Smooth muscle cell (in vitro differentiated cells): ENCODE results near the gene STK32C. TPM values are rescaled to one million over a fixed set of nuclear protein-coding genes. Genes with fewer than 3 reads are reported as not detected.

ENCODE experiments used
- DNase-seq: peaks from one replicate; lab custom pipeline; 2025; ENCODE audit not compliant: unreplicated experiment; lab: John Stamatoyannopoulos, UW
- H2AFZ ChIP-seq: fragments of 200-600 bp; sonication (generic); 2 replicates; pipeline ENCODE4 v1.6.0; 2016; ENCODE audit warnings: antibody characterized with exemption, low read depth, mild to moderate bottlenecking
- H3F3A ChIP-seq: fragments of 200-600 bp; sonication (generic); 2 replicates; pipeline ENCODE4 v1.6.0; 2017; ENCODE audit warnings: antibody characterized with exemption, low read depth
- H3K27ac ChIP-seq: fragments of 200-600 bp; sonication (generic); 2 replicates; pipeline ENCODE4 v1.5.1; 2016; ENCODE audit warnings: low read depth, mild to moderate bottlenecking
- H3K27me3 ChIP-seq: fragments of 200-600 bp; sonication (generic); 2 replicates; pipeline ENCODE4 v1.6.1; 2016; ENCODE audit warnings: low read depth, mild to moderate bottlenecking
- H3K36me3 ChIP-seq: fragments of 200-600 bp; sonication (generic); 2 replicates; pipeline ENCODE4 v1.5.1; 2016; ENCODE audit warnings: low read depth
- H3K4me1 ChIP-seq: fragments of 200-600 bp; sonication (generic); 2 replicates; pipeline ENCODE4 v1.5.1; 2016; ENCODE audit warnings: low read depth
- H3K4me2 ChIP-seq: fragments of 200-600 bp; sonication (generic); 2 replicates; pipeline ENCODE4 v1.6.0; 2016; ENCODE audit warnings: mild to moderate bottlenecking
- H3K4me3 ChIP-seq: fragments of 200-600 bp; sonication (generic); 2 replicates; pipeline ENCODE4 v1.5.1; 2016; ENCODE audit warnings: mild to moderate bottlenecking
- H3K79me2 ChIP-seq: fragments of 200-600 bp; sonication (generic); 2 replicates; pipeline ENCODE4 v1.6.0; 2016; ENCODE audit warnings: low read depth, mild to moderate bottlenecking
- H3K9ac ChIP-seq: fragments of 200-600 bp; sonication (generic); 2 replicates; pipeline ENCODE4 v1.6.0; 2016; ENCODE audit warnings: low read depth
- H3K9me3 ChIP-seq: fragments of 200-600 bp; sonication (generic); replicated peaks from 2 replicates; pipeline ENCODE4 v1.5.1; 2016; ENCODE audit warnings: low read depth
- H4K20me1 ChIP-seq: fragments of 200-600 bp; sonication (generic); 2 replicates; pipeline ENCODE4 v1.6.0; 2016; ENCODE audit warnings: low read depth
- WGBS: methylation state at CpG from one replicate; pipeline ENCODE4 v1.1.7; 2016; ENCODE audit warnings: low lambda C conversion rate; 5-methylcytosine and 5-hydroxymethylcytosine counted together
- polyA plus RNA-seq: library from polyadenylated mRNA; unstranded; fragments of >200 nt; fragmentation: Nextera tagmentation; extraction: Ambion mirVana; gene quantifications from 2 replicates; pipeline ENCODE4 v1.2.1, GENCODE V29; 2016
- total RNA-seq: library from RNA; depleted of rRNA; stranded (reverse); fragments of >200 nt; gene quantifications from 2 replicates; pipeline ENCODE4 v1.2.3, GENCODE V29; 2014
- TF ChIP-seq, protein P1 (sequence below): fragments of 200-600 bp; sonication (generic); IDR thresholded peaks from 2 replicates; pipeline ENCODE4 v1.5.1; 2017; ENCODE audit warnings: borderline replicate concordance, mild to moderate bottlenecking, antibody characterized with exemption; ENCODE audit not compliant: insufficient read depth, poor library complexity, severe bottlenecking

STK32C gene
- total and polyA plus RNA-seq, 2 experiments from 2014 or later, result 2.3 to 13.2 TPM

DNA sequence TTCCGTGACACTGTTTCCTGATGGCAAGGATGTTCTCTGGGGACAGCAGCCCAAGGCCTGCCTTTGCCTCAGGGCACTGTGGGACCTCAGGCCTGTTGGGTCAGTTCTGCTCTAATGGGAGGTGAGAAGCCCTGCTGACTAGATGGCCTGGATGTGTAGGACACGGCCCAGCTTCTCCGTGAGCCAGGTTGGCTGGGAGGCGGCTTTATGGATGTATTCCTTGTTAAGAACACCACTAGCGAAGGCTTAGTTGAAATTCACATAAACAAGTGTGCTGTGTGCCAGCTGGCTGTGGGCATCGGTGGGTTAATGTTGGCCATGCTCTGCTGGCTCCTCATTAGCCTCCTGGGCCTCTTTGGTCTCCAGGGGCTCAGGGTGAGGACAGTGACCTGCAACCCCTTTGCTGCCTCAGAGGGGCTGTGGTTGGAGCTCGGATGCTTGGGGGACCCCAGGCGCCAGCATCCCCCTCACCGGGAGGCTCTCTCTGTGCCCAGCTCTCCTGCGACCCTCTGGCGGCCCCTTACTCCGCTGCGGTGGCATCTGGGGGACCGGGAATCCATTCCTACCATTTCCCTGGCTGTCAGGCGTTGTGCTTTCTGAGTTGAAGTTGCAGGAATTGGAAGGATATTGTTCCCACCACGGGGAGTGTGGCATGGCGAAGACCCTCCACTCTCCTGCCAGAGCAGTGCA lies 143.8 kb downstream of the STK32C start:
- TF ChIP-seq, protein P1, sequence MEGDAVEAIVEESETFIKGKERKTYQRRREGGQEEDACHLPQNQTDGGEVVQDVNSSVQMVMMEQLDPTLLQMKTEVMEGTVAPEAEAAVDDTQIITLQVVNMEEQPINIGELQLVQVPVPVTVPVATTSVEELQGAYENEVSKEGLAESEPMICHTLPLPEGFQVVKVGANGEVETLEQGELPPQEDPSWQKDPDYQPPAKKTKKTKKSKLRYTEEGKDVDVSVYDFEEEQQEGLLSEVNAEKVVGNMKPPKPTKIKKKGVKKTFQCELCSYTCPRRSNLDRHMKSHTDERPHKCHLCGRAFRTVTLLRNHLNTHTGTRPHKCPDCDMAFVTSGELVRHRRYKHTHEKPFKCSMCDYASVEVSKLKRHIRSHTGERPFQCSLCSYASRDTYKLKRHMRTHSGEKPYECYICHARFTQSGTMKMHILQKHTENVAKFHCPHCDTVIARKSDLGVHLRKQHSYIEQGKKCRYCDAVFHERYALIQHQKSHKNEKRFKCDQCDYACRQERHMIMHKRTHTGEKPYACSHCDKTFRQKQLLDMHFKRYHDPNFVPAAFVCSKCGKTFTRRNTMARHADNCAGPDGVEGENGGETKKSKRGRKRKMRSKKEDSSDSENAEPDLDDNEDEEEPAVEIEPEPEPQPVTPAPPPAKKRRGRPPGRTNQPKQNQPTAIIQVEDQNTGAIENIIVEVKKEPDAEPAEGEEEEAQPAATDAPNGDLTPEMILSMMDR, result no peak
- Histone ChIP-seq H3K27ac (no peak overlapping the region), H3K4me1 (no peaks in the 10 kb centered on the region), H2AFZ (no peak overlapping the region), H3K9me3 (no peaks in the 10 kb centered on the region), H3K4me3 (no peak overlapping the region), H3K27me3 (peaks cover 5% of the 10 kb centered on the region), H3K36me3 (no peaks in the 10 kb centered on the region), H3K79me2 (no peaks in the 10 kb centered on the region), H3F3A (no peaks in the 10 kb centered on the region), H4K20me1 (no peaks in the 10 kb centered on the region), H3K9ac (no peak overlapping the region), H3K4me2 (no peak overlapping the region)
- DNase-seq, result no peak
- WGBS, result 87% methylated on average over 17 of the region's 17 CpGs

DNA sequence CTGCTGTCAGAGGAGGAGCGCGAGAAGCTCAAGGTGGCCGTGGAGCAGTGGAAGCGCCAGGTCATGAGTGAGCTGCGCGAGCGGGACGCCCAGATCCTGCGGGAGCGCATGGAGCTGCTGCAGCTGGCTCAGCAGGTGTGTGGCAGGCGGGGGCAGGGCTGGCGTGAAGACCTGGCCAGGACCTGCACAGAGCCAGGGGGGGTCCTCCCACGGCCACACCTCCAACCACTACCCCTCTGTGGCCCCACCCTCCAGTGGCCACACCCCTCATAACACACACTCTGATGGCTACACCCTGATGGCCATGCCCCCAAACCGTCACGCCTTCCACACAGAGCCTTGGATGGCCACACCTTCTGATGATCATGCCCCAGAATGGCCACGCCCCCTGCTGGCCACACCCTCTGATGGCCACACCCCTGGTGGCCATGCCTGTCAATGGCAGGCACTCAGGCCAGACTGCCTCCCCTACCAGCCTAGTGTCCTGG lies 144.4 kb downstream of the STK32C start:
- 35% methylated on average over 15 of the region's 16 CpGs for WGBS
- no peak for DNase-seq
- H3K9ac ChIP-seq, result no peak overlapping the region

DNA sequence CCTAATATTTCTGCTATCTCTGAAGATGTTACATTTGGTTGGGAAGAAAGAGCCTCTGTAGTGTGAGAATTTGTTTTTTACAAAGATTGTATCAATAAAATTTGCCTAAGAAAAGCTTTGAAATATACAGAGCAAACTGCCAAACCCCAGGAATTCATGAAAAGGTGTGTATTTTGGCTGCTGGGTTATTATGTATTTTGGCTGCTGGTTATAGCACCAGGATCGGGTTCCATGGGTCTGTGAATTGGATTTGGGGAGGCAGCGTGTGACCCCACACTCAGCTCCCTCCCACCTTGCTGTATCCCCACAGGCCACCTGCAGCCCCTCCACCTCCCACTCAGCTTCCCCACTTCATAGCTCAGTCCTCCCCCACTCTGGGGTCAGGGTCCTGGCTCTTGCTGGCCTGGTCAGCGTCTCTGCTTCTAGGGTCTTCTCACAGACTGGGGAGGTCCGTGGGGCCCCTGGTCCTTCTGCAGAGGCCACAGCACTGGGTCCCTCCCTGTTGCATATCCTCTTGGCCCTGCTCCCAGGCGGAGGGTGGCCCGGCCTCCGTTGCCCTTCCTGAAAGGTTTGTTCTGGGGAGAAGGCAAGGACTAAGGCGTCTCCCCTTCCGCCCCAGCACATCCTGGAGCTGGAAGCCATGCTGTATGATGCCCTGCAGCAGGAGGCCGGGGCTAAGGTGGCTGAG lies 145.0 kb downstream of the STK32C start:
- WGBS, result 72% methylated on average over 9 of the region's 10 CpGs
- no peak overlapping the region for H3K4me3 ChIP-seq
- H3K79me2 ChIP-seq, result no peaks in the 10 kb centered on the region
- no peak overlapping the region for H3K4me2 ChIP-seq
- no peaks in the 10 kb centered on the region for H3K4me1 ChIP-seq
- H3F3A ChIP-seq, result no peaks in the 10 kb centered on the region
- no peaks in the 10 kb centered on the region for H4K20me1 ChIP-seq
- H3K9ac ChIP-seq, result no peak overlapping the region
- no peaks in the 10 kb centered on the region for H3K36me3 ChIP-seq
- peaks cover 5% of the 10 kb centered on the region for H3K27me3 ChIP-seq
- H2AFZ ChIP-seq, result no peak overlapping the region
- DNase-seq, result no peak
- H3K9me3 ChIP-seq, result no peaks in the 10 kb centered on the region
- no peak overlapping the region for H3K27ac ChIP-seq
- TF ChIP-seq, protein P1, result no peak

More for the DNA sequence above, 144.4 kb downstream of the STK32C start:
- Histone ChIP-seq H3K4me3 (no peak overlapping the region), H3K4me1 (no peaks in the 10 kb centered on the region), H3F3A (no peaks in the 10 kb centered on the region), H3K79me2 (no peaks in the 10 kb centered on the region), H3K9me3 (no peaks in the 10 kb centered on the region), H4K20me1 (no peaks in the 10 kb centered on the region), H3K4me2 (no peak overlapping the region), H2AFZ (no peak overlapping the region), H3K27me3 (peaks cover 5% of the 10 kb centered on the region), H3K27ac (no peak overlapping the region), H3K36me3 (no peaks in the 10 kb centered on the region)
- TF ChIP-seq, protein P1, result peak; percentile 7
